Fibroblast of lung (primary cell): ENCODE data around the gene GPC6.

Experiments used
- EZH2 ChIP-seq: IDR thresholded peaks from 2 replicates; pipeline ENCODE4 v1.5.1; 2012; ENCODE audit warnings: low read length, control low read depth, mild to moderate bottlenecking; ENCODE audit errors: missing control alignments
- TF ChIP-seq, protein P1 (sequence below), 2 donors: IDR thresholded peaks in 1 of 2; conservative IDR thresholded peaks in 1 of 2; 1 replicate in 1 of 2; 2 replicates in 1 of 2; pipeline ENCODE4 v1.5.1; 2011 to 2012; ENCODE audit warnings: low read length in 2 of 2, control low read depth in 1 of 2, inconsistent platforms in 1 of 2, low read depth in 1 of 2, mild to moderate bottlenecking in 1 of 2

DNA sequence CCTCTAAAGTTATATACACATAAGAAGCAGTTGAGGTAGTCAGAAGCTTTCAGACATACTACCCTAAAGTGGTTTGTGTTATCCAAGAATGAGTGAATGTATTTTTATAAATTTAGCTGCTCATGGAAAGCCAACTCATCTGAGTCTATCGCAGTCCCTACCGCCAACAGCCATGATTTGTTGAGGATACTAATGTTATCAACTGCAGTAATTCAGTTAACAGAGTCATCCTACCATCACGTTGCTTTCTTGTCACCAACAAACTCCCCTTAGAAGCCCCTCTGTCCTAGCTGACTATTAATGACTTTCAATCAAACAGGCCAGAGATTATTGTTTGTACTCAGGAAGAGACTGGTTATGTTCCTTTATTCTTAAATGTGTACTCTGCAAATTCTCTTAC is 1083.0 kb downstream of the GPC6 start:
- TF ChIP-seq, protein P1, sequence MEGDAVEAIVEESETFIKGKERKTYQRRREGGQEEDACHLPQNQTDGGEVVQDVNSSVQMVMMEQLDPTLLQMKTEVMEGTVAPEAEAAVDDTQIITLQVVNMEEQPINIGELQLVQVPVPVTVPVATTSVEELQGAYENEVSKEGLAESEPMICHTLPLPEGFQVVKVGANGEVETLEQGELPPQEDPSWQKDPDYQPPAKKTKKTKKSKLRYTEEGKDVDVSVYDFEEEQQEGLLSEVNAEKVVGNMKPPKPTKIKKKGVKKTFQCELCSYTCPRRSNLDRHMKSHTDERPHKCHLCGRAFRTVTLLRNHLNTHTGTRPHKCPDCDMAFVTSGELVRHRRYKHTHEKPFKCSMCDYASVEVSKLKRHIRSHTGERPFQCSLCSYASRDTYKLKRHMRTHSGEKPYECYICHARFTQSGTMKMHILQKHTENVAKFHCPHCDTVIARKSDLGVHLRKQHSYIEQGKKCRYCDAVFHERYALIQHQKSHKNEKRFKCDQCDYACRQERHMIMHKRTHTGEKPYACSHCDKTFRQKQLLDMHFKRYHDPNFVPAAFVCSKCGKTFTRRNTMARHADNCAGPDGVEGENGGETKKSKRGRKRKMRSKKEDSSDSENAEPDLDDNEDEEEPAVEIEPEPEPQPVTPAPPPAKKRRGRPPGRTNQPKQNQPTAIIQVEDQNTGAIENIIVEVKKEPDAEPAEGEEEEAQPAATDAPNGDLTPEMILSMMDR (conservative IDR thresholded peaks at IDR 0.05 in 1 of 2, IDR thresholded peaks at IDR 0.05 in 1 of 2; ENCODE audit: low read depth in 1 of 2, low read length in 2 of 2), result no peak
- no peak for TF ChIP-seq EZH2
